Stimulated activated CD4-positive, alpha-beta T cell treated with anti-CD3 and anti-CD28 coated beads, Interleukin-1b, Interleukin-23, amount 100 ng/mL, for 24 hours (primary cell): Measurements from ENCODE around the gene APOL4.
"Not testable (repeated sequence)": the region's sequence is repeated elsewhere in the genome, so short reads cannot be mapped to it uniquely, and the experiment has no call there.

ENCODE experiments used
- DNase-seq, 4 experiments: peaks; one replicate each; pipeline ENCODE4 v3.0.0-alpha.2; 2020; ENCODE audit warnings: low read depth in 4 of 4, low spot score in 1 of 4

APOL4 gene

DNA sequence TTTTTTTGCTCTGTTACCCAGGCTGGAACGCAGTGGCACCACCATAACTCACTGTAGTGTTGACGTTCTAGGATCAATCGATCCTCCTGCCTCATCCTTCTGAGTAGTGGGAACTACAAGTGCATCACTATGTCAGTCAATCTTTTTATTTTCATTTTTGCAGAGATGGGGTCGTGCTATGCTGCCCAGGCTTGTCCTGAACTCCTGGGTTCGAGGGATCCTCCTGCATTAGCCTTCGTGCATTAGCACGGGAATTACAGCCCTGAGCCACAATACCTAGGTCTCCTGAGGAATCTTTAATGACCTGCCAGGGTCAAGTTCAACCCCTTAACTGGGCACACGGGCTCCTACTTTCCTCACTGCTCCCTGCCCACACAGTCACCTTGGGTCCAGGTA is 45.5 kb downstream of the APOL4 start:
- DNase-seq: no peak

DNA sequence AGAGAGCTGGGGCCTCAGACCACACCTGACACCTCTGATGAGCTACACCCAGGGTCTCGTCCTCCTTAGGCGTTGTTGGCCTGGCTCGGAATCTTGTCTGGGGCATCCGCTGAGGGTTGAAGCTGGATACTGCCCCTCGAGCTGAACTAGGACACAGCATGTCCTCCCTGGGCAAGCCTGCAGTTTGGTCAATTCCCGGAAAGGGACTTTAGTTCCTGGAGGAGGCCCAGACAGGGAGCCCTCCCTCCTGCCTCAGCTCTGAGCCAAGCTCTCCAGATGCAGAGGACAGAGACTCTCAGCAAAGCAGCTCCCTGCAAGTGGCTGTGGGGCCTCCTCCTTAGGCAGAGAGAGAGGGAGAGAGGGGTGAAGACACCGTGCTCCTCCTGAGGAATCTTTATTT is 45.9 kb downstream of the APOL4 start:
- no peak for DNase-seq

DNA sequence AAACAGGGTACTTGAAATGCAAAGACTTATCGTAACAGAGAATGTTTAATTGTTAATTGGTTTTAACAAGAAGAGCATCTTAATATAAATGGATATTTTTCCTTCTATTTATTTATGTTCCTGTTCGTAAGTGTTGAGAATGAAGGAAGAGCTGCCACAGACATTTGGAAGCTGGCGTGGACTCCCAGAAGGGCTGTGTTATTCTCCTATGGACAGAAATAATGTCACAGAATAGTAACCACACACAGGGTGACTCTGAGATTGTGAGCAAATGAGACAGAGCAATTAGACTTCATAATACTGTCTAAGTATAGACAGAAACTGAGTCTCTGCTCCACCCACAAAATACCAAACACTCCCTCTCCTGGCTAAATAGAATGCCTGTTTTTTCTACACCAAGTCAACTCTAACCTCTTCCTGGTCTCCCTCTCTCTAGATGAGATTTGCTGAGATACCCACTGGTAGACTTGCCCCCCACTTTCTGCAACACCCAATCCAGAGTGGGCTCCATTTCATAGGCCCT is 47.1 kb downstream of the APOL4 start:
- no peak for DNase-seq

- DNase-seq: no peak
Measured at GRCh38 chr22:36153501-36154422, 47.8 kb downstream of the APOL4 start.

GRCh38 chr22:36152821-36153220 is 48.8 kb downstream of the APOL4 start:
- not testable (repeated sequence) for DNase-seq

- no peak for DNase-seq
Measured at GRCh38 chr22:36152088-36152487, 49.5 kb downstream of the APOL4 start.

GRCh38 chr22:36151006-36151595 is 50.5 kb downstream of the APOL4 start:
- DNase-seq: no peak

DNA sequence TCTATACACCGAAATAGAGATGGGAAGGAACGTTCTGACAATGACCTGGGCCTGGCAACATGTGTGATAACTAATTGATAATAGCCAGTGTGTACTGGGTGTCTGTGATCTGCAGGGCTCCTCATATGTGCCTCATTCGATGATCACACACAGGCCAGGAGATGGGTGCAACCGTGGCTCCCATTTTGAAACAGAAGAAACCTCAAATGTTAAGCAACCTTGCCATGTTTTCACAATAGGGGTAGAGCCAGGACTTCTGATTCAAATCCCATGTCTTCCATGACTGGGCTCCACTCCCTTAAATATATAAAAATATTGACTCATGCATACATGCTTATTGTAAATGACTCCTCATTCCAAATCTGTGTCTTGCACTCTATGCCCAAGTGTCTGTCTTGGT is 52.2 kb downstream of the APOL4 start:
- DNase-seq: no peak

DNA sequence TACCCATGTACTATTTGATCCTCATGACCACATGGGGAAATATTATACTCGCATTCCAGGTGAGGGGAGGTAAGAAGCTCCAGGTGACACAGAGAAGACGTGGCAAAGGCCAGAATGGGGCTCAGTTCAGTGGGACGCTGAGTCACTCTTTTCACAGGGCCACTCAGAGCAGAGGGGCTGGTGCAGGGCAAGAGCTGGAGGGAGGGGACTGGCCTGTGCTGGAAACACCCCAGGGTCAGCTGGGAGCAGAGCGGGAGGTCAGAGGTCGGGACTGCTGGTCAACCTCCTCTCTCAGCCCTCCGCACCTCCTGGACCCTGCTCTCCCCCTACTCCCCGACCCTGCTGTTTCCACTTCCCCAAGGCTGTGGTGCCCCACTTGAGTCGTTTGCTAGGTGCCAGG is 53.2 kb downstream of the APOL4 start:
- DNase-seq: no peak

GRCh38 chr22:36147196-36147791 is 54.3 kb downstream of the APOL4 start:
- DNase-seq: no peak

- no peak for DNase-seq
Measured at GRCh38 chr22:36145881-36146280, 55.7 kb downstream of the APOL4 start.

GRCh38 chr22:36144886-36145541 is 56.6 kb downstream of the APOL4 start:
- no peak for DNase-seq

GRCh38 chr22:36143956-36144355 is 57.7 kb downstream of the APOL4 start:
- no peak for DNase-seq

DNA sequence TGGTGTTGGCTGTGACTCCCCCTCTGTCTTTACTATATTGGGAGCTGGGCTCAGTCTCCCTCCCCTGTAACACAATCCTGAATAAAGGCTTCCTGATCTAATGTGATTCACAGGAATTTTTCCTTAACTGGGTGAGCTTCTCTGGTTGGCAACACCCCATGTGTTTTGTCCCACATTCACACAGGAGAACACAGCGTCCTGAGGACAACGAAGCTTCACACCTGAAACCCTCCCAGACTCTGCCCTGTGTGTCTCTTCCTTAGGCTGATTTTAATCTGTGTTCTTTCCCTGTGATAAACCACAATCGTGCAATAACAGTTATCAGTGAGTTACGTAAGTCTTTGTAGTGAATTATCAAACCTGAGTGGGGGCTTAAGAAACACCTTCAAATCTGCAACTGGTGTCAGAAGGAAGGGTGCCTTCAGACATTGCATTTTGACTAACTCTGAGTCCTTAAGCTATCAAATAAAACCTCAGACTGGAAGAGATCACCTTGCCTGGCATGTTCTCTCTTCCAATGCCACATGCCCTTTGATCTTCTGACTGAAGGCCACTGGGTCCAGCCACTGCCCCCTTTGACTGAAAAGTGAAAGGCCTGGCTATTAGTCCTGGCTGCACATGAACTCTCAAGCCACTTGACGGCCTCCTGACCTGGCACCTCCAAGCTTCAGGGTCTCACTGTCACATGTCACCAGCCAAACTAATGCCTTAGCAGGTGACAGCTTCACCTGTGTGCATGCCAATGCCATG is 58.4 kb downstream of the APOL4 start:
- DNase-seq: no peak

DNA sequence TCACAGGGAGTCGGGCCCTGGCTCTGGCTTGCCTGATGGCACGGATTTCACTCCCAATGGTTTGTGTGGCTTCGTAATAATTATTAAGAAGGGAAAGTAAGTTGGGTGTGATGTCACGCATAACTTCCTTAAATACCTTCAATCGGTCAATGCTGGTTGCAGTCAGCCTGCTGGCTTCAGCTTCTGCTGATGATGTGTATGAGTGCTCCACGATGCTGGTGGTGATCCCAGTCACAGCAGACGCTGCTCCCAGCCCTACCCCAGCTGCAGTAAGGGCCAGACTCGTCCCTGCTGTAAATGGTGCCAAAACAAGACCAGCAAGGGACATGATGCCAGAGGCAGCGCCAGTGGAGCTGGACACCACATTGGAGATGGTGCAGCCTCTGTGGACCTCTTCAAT is 60.1 kb downstream of the APOL4 start:
- no peak for DNase-seq
